ENCODE data around the gene TARS2. TPM values are rescaled to one million over a fixed set of nuclear protein-coding genes. Genes with fewer than 3 reads are reported as not detected.

Gene TARS2
- total and polyA plus RNA-seq, 4 donors, result 14.3 to 20.5 (median 14.8) TPM

DNA sequence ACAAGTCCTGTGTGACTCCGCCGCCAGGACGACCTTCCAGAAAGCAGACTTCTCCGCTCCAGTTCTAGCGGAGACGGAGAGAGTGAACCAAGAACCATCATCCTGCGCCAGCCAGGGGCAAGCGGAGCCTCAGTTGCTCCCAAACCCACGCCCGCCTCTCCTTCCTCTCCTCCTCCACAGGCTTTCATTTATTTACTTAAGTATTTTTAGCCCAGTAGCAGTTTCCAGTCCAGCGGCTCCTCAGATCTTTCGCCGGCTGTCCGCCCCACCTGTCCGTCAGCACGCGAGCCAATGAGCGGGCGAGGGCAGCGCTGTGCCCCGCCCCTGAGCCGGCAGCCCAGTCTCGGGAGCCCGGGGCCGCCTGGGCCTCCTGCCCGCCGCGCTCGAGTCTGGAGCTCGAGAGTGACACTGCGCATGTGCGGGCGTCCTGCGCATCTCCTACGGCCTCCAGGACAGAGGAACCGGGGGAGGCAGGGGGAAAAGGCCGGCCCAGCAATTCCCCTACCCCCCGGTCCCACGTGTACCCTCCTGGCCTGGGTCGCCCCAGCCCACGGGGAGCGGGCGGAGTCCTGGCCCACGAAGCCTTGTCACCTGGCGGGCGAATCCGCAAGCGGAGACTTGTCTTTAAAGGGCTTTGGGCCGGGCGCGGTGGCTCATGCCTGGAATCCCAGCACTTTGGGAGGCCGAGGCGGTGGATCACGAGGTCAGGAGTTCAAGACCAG lies 28.3 kb downstream of the TARS2 start, which contains the start of gene FALEC:
Gene FALEC, plus strand, starts transcription at position 425 of the 722 bp plus-strand sequence.
- H3K36me3 ChIP-seq (ENCODE audit: control insufficient read depth in 4 of 4, insufficient read depth in 4 of 4, low read length in 4 of 4), result peaks cover 0 to 2% (median 0%) of the 10 kb centered on the region in 4 donors
- 0 to 1% methylated on average over 54 of the region's 54 CpGs for WGBS, 2 donors
- H3K4me3 ChIP-seq, result peak within 1 kb of the TSS; percentile 62
- ATAC-seq (ENCODE audit: insufficient read depth, low FRiP score) (peak; percentile 99), DNase-seq (peak; percentile 96 to 98 (median 97))
- H3K4me1 ChIP-seq (ENCODE audit: control insufficient read depth in 5 of 5, insufficient read depth in 5 of 5, low read length in 5 of 5), result peaks cover 0 to 13% (median 0%) of the 10 kb centered on the region in 5 donors
- peak within 1 kb of the TSS; percentile 50 to 71 for H3K9ac ChIP-seq (ENCODE audit: insufficient read depth in 1 of 2, low read length in 2 of 2)
- TF ChIP-seq, protein P1, sequence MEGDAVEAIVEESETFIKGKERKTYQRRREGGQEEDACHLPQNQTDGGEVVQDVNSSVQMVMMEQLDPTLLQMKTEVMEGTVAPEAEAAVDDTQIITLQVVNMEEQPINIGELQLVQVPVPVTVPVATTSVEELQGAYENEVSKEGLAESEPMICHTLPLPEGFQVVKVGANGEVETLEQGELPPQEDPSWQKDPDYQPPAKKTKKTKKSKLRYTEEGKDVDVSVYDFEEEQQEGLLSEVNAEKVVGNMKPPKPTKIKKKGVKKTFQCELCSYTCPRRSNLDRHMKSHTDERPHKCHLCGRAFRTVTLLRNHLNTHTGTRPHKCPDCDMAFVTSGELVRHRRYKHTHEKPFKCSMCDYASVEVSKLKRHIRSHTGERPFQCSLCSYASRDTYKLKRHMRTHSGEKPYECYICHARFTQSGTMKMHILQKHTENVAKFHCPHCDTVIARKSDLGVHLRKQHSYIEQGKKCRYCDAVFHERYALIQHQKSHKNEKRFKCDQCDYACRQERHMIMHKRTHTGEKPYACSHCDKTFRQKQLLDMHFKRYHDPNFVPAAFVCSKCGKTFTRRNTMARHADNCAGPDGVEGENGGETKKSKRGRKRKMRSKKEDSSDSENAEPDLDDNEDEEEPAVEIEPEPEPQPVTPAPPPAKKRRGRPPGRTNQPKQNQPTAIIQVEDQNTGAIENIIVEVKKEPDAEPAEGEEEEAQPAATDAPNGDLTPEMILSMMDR (IDR thresholded peaks at IDR 0.05; ENCODE audit: control extremely low read depth, extremely low read depth), result no peak
- H3K9me3 ChIP-seq (ENCODE audit: control insufficient read depth in 4 of 4, insufficient read depth in 3 of 4, low read length in 3 of 4), result no peaks in the 10 kb centered on the region
- H3K27ac ChIP-seq (ENCODE audit: low read depth in 1 of 2, low read length in 1 of 2), result peak within 1 kb of the TSS; percentile 90 to 91
- H3K27me3 ChIP-seq (ENCODE audit: control insufficient read depth in 3 of 3, insufficient read depth in 3 of 3, low read length in 2 of 3), result no peaks in the 10 kb centered on the region

DNA sequence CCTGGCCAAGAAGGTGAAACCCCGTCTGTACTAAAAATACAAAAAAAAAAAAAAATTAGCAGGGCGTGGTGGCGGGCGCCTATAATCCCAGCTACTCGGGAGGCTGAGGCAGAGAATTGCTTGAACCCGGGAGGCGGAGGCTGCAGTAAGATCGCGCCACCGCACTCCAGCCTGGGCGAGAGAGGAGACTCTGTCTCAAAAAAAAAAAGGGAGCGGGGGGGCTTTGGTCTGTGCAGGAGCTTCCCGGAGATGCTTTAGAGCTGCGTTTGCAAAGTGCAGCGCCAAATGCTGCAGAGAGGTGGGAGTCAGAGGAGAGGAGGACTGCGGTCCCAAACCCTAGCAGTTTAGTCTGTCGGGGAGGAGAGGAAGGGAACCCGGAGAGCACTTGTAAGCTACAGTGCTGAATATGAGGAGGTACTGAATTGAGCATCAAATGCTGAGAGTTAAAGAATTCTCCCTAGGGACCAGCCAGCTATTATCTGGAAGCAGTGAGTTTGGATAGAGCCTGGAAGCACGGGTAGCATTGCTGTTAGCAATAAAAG lies 28.9 kb downstream of the TARS2 start:
- Histone ChIP-seq H3K4me3 (peak overlapping the region; percentile 20), H3K27ac (ENCODE audit: low read depth in 1 of 2, low read length in 1 of 2) (peak overlapping the region in 1 of 2 donors; percentile 91), H3K4me1 (ENCODE audit: control insufficient read depth in 5 of 5, insufficient read depth in 5 of 5, low read length in 5 of 5) (peaks cover 0 to 13% (median 0%) of the 10 kb centered on the region in 5 donors), H3K9me3 (ENCODE audit: control insufficient read depth in 4 of 4, insufficient read depth in 3 of 4, low read length in 3 of 4) (no peaks in the 10 kb centered on the region), H3K36me3 (ENCODE audit: control insufficient read depth in 4 of 4, insufficient read depth in 4 of 4, low read length in 4 of 4) (peaks cover 0 to under 1% (median 0%) of the 10 kb centered on the region in 4 donors), H3K27me3 (ENCODE audit: control insufficient read depth in 3 of 3, insufficient read depth in 3 of 3, low read length in 2 of 3) (no peaks in the 10 kb centered on the region), H3K9ac (ENCODE audit: insufficient read depth in 1 of 2, low read length in 2 of 2) (no peak overlapping the region)
- ATAC-seq (ENCODE audit: insufficient read depth, low FRiP score), result no peak
- peak in 2 of 3 donors; percentile 15 to 22 for DNase-seq
- WGBS, 2 donors, result 1 to 2% methylated on average over 16 to 19 of the region's 19 CpGs
- TF ChIP-seq, protein P1 (IDR thresholded peaks at IDR 0.05; ENCODE audit: control extremely low read depth, extremely low read depth), result no peak

DNA sequence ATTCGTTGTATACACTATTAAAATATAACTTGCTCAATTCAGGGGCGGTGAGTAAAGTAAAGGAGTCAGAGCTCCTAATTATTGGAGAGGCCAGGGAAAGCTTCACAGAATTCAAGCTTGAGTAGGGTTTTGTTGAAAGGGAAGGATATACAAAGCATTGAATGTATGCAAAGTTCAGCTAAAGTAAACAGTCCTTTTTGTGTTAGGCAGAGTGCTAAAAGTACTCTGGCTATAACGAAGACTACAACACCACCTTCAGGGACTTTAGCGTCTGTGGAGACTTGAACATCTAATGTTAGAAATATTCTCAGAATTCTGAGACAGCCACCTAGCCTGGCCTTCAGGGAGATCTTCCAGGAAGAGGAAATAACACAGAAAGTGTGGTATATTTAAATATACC lies 29.4 kb downstream of the TARS2 start:
- Histone ChIP-seq H3K36me3 (ENCODE audit: control insufficient read depth in 4 of 4, insufficient read depth in 4 of 4, low read length in 4 of 4) (no peaks in the 10 kb centered on the region), H3K4me1 (ENCODE audit: control insufficient read depth in 5 of 5, insufficient read depth in 5 of 5, low read length in 5 of 5) (peaks cover 0 to 13% (median 0%) of the 10 kb centered on the region in 5 donors), H3K27me3 (ENCODE audit: control insufficient read depth in 3 of 3, insufficient read depth in 3 of 3, low read length in 2 of 3) (no peaks in the 10 kb centered on the region), H3K27ac (ENCODE audit: low read depth in 1 of 2, low read length in 1 of 2) (no peak overlapping the region), H3K9ac (ENCODE audit: insufficient read depth in 1 of 2, low read length in 2 of 2) (no peak overlapping the region), H3K9me3 (ENCODE audit: control insufficient read depth in 4 of 4, insufficient read depth in 3 of 4, low read length in 3 of 4) (no peaks in the 10 kb centered on the region), H3K4me3 (no peak overlapping the region)
- TF ChIP-seq, protein P1 (IDR thresholded peaks at IDR 0.05; ENCODE audit: control extremely low read depth, extremely low read depth), result no peak
- DNase-seq, result peak in 2 of 3 donors; percentile 39 to 55
- no peak for ATAC-seq (ENCODE audit: insufficient read depth, low FRiP score)
- 40 to 54% methylated on average over 4 of the region's 4 CpGs for WGBS, 2 donors

Data from lung (tissue), 12 donors.